Nephron progenitor cell (in vitro differentiated cells): Measurements from ENCODE around the gene GRP.

Experiments used
- DNase-seq: peaks from one replicate; pipeline ENCODE4 v3.0.0; 2021
- H3K27ac Mint-ChIP-seq: 2 replicates; pipeline ENCODE4 v1.8.0; 2021; ENCODE audit warnings: mild to moderate bottlenecking, moderate library complexity, mixed read lengths
- H3K27me3 Mint-ChIP-seq: 2 replicates; pipeline ENCODE4 v1.8.0; 2021; ENCODE audit warnings: mild to moderate bottlenecking, low read depth, mixed read lengths; ENCODE audit not compliant: poor library complexity
- H3K36me3 Mint-ChIP-seq: 2 replicates; pipeline ENCODE4 v1.8.0; 2021; ENCODE audit warnings: low read depth, mixed read lengths
- H3K4me1 Mint-ChIP-seq: 2 replicates; pipeline ENCODE4 v1.8.0; 2021; ENCODE audit warnings: mixed read lengths
- H3K4me3 Mint-ChIP-seq: 2 replicates; pipeline ENCODE4 v1.8.0; 2021; ENCODE audit warnings: mild to moderate bottlenecking, moderate library complexity, mixed read lengths
- H3K9me3 Mint-ChIP-seq: 2 replicates; pipeline ENCODE4 v1.8.0; 2021; ENCODE audit warnings: mild to moderate bottlenecking, moderate library complexity, mixed read lengths
- TF ChIP-seq, protein P1 (sequence below): fragments of 200-600 bp; sonication (generic); IDR thresholded peaks from 2 replicates; pipeline ENCODE4 v1.5.0; 2021; ENCODE audit warnings: antibody characterized with exemption

GRP gene

DNA sequence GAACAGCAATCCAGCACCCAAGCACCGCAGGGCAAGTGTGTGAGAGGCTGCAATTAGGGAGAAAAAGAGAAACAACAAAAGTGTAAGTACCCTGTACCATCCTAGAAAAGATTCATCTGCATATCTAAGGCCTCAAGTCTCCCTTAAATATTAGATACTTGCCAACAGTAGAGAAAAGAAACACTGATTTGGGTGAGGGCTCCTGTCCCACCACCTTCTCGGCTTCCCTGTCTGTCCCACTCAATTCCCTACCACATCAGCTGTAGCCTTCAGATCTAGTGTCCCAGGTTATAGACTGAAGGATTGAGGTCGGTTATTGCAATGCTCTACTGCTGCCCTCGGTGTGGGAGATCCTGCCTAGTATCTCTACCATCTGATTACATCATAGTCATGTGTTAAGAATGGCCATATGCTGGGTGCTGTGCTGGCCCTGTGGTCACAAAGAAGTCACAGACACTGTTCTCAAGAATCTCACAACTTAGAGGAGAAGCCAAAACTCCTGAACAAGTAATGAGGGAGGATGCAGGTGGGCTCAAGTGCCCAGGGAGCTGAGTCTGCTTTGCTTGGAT is 50.8 kb downstream of the GRP start:
- TF ChIP-seq, protein P1, sequence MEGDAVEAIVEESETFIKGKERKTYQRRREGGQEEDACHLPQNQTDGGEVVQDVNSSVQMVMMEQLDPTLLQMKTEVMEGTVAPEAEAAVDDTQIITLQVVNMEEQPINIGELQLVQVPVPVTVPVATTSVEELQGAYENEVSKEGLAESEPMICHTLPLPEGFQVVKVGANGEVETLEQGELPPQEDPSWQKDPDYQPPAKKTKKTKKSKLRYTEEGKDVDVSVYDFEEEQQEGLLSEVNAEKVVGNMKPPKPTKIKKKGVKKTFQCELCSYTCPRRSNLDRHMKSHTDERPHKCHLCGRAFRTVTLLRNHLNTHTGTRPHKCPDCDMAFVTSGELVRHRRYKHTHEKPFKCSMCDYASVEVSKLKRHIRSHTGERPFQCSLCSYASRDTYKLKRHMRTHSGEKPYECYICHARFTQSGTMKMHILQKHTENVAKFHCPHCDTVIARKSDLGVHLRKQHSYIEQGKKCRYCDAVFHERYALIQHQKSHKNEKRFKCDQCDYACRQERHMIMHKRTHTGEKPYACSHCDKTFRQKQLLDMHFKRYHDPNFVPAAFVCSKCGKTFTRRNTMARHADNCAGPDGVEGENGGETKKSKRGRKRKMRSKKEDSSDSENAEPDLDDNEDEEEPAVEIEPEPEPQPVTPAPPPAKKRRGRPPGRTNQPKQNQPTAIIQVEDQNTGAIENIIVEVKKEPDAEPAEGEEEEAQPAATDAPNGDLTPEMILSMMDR = no peak
- Mint-ChIP-seq H3K36me3 (no peaks in the 10 kb centered on the region), H3K4me1 (peaks cover 16% of the 10 kb centered on the region), H3K27me3 (peaks cover 100% of the 10 kb centered on the region), H3K27ac (no peak overlapping the region), H3K9me3 (no peaks in the 10 kb centered on the region), H3K4me3 (no peak overlapping the region)
- no peak for DNase-seq

DNA sequence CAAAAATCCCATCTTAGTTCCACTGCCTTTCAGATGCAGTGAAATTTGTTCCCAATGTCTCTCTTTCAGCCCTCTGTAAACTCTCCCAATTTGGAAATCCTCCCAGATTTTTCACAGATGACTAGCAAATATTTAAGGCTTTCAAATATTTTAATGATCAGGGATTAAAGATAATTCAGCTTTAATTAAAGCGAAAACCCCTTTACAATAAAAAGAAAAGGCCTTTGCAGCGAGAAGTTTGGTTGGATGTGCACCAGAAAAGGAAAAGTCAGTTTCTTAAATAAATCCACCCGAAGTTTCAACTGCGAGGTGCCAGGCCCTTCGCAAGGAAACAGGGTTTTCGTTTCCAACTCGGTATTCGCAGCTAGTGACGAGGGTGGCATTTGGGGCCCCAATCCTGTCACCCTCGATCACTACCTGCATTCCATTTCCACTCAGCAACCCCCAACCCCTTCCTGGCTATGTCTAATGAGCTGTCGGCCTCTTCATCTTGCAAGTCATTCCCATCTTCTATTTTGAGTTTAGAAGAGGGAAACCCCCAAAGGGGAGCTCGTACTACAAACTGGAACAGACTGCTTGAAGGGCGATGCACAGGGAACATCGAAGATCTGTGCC is 51.8 kb downstream of the GRP start:
- H3K27me3 Mint-ChIP-seq = peaks cover 100% of the 10 kb centered on the region
- DNase-seq = no peak
- no peak overlapping the region for H3K27ac Mint-ChIP-seq
- peaks cover 16% of the 10 kb centered on the region for H3K4me1 Mint-ChIP-seq
- no peaks in the 10 kb centered on the region for H3K36me3 Mint-ChIP-seq
- TF ChIP-seq, protein P1 = no peak
- H3K9me3 Mint-ChIP-seq = no peaks in the 10 kb centered on the region
- no peak overlapping the region for H3K4me3 Mint-ChIP-seq

DNA sequence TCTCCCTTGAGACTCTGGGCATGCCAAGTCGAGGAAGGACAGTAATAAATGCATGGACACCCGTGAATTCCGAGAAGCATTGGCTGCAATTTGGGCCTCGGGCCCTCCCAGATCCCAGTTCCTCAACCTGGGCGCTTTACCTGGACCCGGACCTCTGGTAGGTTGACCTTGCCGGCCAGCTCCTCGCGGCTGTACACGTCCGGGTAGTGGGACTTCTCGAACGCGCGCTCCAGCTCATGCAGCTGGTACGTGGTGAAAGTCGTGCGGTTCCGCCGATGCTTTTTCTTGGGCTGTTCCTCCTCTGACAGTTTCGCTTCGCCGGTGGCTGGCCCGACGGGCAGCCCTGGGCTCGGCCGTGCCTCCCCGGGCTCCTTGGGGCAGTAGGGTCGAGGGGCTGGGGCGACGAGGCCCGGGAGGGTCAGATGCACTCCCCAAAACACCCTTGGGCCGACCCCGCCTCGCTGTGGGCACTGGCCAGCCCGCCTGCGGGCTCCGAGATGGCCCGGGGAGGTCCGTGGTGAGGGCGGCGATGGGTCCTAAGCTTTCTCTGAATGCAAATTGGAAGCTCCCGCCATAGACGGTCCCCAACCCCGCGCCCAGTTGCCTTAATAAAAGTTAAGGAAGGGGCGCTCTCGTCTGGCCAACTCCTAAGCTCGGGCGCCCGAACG is 52.4 kb downstream of the GRP start:
- Mint-ChIP-seq H3K9me3 (no peaks in the 10 kb centered on the region), H3K27me3 (peaks cover 100% of the 10 kb centered on the region), H3K36me3 (no peaks in the 10 kb centered on the region), H3K4me3 (no peak overlapping the region), H3K27ac (no peak overlapping the region), H3K4me1 (peaks cover 14% of the 10 kb centered on the region)
- DNase-seq = no peak
- TF ChIP-seq, protein P1 = no peak

DNA sequence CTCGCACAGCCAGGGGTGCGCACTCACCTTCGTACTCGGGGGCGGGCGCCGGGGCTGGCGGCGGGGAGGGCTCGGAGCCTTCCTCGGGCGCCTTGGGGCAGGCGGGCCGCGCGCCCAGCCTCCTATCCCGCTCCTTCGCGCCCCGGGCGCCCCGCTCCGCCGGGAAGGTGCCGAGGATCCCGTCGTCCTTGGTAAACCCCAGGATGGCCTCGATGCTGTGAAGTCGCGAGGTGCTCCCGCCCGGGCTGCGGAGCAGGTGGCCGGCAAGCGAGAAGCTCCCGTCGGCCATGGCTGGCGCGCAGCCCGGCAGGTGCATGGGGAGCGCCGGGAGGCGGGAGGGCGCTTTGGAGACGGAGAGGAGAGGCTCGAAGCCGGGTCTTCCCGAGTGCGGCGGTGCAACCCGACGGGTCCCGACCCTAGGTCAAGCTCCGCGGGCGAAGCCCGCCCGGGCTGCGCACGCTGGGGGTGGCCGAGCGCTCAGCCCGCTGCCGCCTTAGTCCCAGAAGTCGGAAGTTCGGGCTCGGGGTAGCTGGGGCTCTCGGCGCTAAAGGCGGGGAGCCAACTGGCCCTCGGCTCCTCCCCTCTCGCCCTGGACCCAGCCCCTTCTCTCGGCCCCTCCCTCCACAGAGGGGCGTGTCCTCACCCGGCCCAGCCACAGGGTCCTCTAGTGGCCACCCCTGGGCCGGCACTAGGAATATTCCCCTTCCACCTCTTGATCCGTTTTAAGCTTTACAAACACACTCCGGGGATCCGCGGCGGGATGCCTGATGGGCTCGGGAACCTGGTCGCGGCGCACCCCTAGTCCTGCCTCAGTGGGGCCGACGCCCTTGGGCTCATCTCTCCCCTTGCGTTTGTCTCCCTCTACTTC is 53.2 kb downstream of the GRP start, which contains the start of gene RAX:
RAX (minus strand) TSS at position 564 of the 868 bp plus-strand sequence; CDS start at position 316, 248 bp downstream.
- H3K4me3 Mint-ChIP-seq = peak within 1 kb of the TSS; percentile 73
- H3K36me3 Mint-ChIP-seq = no peaks in the 10 kb centered on the region
- TF ChIP-seq, protein P1 = peak; percentile 58
- peak; percentile 81 for DNase-seq
- H3K9me3 Mint-ChIP-seq = no peaks in the 10 kb centered on the region
- H3K4me1 Mint-ChIP-seq = peaks cover 6% of the 10 kb centered on the region
- H3K27me3 Mint-ChIP-seq = peaks cover 100% of the 10 kb centered on the region
- no peak within 1 kb of the TSS for H3K27ac Mint-ChIP-seq

DNA sequence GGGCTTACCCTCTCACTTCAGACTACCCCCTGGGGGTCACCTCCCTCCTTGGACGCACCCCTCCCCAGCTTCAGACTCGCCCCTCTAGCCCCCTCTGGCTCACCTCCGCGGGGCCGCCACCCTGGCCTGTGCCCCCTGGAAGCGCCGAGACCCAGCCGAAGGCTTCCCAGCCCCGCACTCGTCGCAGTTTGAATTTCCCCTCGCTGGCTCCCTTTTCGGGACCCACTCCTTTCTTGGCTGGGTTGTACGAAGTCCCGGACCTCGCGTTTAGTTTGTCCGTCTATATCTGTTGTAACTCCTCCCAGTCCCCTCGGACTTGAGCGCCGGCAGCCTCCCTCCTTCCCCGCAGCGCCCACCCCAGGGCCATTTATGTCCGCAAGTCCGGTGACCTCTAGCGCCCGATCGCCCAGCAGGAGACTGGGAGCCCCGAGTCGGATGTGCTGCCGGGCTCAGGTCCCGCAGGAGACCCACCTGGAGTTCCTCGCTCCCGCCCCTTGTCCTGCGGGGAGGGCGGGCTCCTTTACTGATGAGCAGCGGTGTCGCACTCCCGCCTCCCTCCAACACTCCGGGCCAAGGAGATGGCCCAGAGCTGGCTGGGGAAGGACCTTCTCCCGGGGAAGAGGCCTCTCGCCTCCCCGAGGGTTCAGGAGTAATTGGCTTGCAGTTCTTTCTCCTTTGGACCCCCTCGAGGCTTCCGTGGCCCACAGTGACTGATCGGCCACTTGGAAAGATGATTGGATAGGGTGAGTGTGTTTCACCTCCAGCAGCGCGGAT is 54.0 kb downstream of the GRP start:
- Mint-ChIP-seq H3K4me3 (peak overlapping the region; percentile 73), H3K9me3 (no peaks in the 10 kb centered on the region)

More for the DNA sequence above, 54.0 kb downstream of the GRP start:
- TF ChIP-seq, protein P1 = peak; percentile 19
- peaks cover 100% of the 10 kb centered on the region for H3K27me3 Mint-ChIP-seq
- no peaks in the 10 kb centered on the region for H3K4me1 Mint-ChIP-seq
- H3K36me3 Mint-ChIP-seq = no peaks in the 10 kb centered on the region
- no peak overlapping the region for H3K27ac Mint-ChIP-seq
- no peak for DNase-seq
